Panc1 (cell line): ENCODE data around the gene DNMT3A. TPM values are rescaled to one million over a fixed set of nuclear protein-coding genes. Genes with fewer than 3 reads are reported as not detected.

ENCODE experiments used
- ATAC-seq: fragments of 200-7000 bp; cut with Tn5 transposase; 2 replicates; pipeline ENCODE4 v1.9.1; 2020; ENCODE audit warnings: mild to moderate bottlenecking, moderate library complexity
- BruUV-seq: library from RNA; stranded (reverse); fragments of 400-500 nt; replicated peaks from 2 replicates; lab custom pipeline; 2021; lab: Mats Ljungman, UMichigan
- CTCF ChIA-PET: fragments of 300-600 bp; sonication (Branson Sonifier 250); formaldehyde crosslinking; loops from one replicate; lab custom pipeline; 2022; ENCODE audit warnings: antibody characterized with exemption; lab: Charles Lee
- POLR2A ChIA-PET: fragments of 300-600 bp; sonication (Branson Sonifier 250); formaldehyde crosslinking; loops from one replicate; lab custom pipeline; 2022; ENCODE audit warnings: antibody characterized with exemption; lab: Charles Lee
- DNase-seq: peaks from one replicate; pipeline ENCODE4 v3.0.0-alpha.2; 2010; ENCODE audit warnings: low read depth, low spot score
- H3K27ac ChIP-seq: 2 replicates; pipeline ENCODE4 v1.5.1; 2011; ENCODE audit warnings: mild to moderate bottlenecking, low read length, inconsistent platforms
- H3K27me3 ChIP-seq: fragments of 200-500 bp; sonication (Bioruptor generic); 2 replicates; pipeline ENCODE4 v1.6.0; 2014; ENCODE audit warnings: low read length, inconsistent platforms; ENCODE audit not compliant: control insufficient read depth, insufficient read depth
- H3K36me3 ChIP-seq: fragments of 200-500 bp; sonication (Bioruptor generic); 2 replicates; pipeline ENCODE4 v1.5.1; 2014; ENCODE audit warnings: inconsistent platforms, mild to moderate bottlenecking, low read length, moderate library complexity; ENCODE audit not compliant: control insufficient read depth, insufficient read depth
- H3K4me1 ChIP-seq: 2 replicates; pipeline ENCODE4 v1.5.1; 2011; ENCODE audit warnings: inconsistent platforms, mild to moderate bottlenecking, low read length, moderate library complexity; ENCODE audit not compliant: control insufficient read depth, insufficient read depth
- H3K4me3 ChIP-seq, 2 experiments: 2 replicates each; pipeline ENCODE4 v1.5.1; 2011 to 2012; ENCODE audit warnings: low read depth in 2 of 2, low read length in 2 of 2, mild to moderate bottlenecking in 2 of 2, inconsistent platforms in 1 of 2, moderate library complexity in 1 of 2
- H3K9me3 ChIP-seq: fragments of 200-500 bp; sonication (Bioruptor generic); 2 replicates; pipeline ENCODE4 v1.5.1; 2014; ENCODE audit warnings: low read depth, mild to moderate bottlenecking, inconsistent platforms, low read length, moderate library complexity; ENCODE audit not compliant: control insufficient read depth, insufficient read depth
- POLR2AphosphoS5 ChIP-seq: IDR thresholded peaks from 2 replicates; pipeline ENCODE4 v1.6.1; 2012; ENCODE audit warnings: mild to moderate bottlenecking, low read depth, low read length, moderate library complexity
- SIN3A ChIP-seq: IDR thresholded peaks from 2 replicates; pipeline ENCODE4 v1.6.1; 2012; ENCODE audit warnings: low read depth, mild to moderate bottlenecking, low read length, moderate library complexity, borderline replicate concordance; ENCODE audit not compliant: insufficient read depth
- TCF7L2 ChIP-seq: IDR thresholded peaks from 2 replicates; pipeline ENCODE4 v1.6.1; 2011; ENCODE audit warnings: mild to moderate bottlenecking, low read depth, low read length, inconsistent platforms
- in situ Hi-C: cut with HindIII; loops from 2 replicates; pipeline ENCODE4 v1.10.0; 2016; ENCODE audit warnings: low sequenced_read_pairs, low pct_unique_long_range_greater_than_20kb
- intact Hi-C: fragments of 100-400 bp; cut with micrococcal nuclease; formaldehyde crosslinking; loops from one replicate; pipeline ENCODE4 v1.10.0; 2022; ENCODE audit not compliant: unreplicated experiment
- total RNA-seq: library from RNA; stranded (reverse); gene quantifications from one replicate; pipeline ENCODE4 v1.2.1, GENCODE V29; 2021; ENCODE audit not compliant: unreplicated experiment
- TF ChIP-seq, protein P1 (sequence below): fragments of 450-650 bp; IDR thresholded peaks from 2 replicates; pipeline ENCODE4 v1.5.1; 2017; ENCODE audit warnings: mild to moderate bottlenecking
- TF ChIP-seq, protein P2 (sequence below), 2 experiments: IDR thresholded peaks; 2 replicates each; pipeline ENCODE4 v1.6.1; 2011 to 2012; ENCODE audit warnings: low read depth in 2 of 2, control low read depth in 1 of 2, low read length in 1 of 2, mild to moderate bottlenecking in 1 of 2, moderate library complexity in 1 of 2; ENCODE audit not compliant: insufficient read depth in 1 of 2

Gene DNMT3A
- total RNA-seq, 1 experiment from 2014 or later = 29.3 TPM

DNA sequence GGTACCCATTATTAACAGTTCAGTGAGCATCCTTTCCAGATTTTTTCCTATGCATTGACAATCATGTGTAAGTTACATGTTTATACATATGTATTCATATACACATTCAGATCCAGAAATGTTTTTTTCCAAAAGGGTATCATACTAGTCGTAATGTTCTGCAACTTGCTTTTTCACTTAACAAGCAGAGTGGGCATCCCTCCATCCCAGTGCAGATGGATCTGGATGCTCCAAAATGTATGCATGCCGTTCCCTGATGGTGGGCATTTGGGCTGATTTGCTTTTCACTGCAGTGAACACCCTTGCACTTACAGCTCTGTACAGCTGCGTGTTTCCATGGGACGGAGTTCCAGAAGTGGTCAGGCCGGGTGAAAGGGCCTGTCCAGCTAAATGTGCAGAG lies 57.0 kb downstream of the DNMT3A start:
- TF ChIP-seq, protein P1, sequence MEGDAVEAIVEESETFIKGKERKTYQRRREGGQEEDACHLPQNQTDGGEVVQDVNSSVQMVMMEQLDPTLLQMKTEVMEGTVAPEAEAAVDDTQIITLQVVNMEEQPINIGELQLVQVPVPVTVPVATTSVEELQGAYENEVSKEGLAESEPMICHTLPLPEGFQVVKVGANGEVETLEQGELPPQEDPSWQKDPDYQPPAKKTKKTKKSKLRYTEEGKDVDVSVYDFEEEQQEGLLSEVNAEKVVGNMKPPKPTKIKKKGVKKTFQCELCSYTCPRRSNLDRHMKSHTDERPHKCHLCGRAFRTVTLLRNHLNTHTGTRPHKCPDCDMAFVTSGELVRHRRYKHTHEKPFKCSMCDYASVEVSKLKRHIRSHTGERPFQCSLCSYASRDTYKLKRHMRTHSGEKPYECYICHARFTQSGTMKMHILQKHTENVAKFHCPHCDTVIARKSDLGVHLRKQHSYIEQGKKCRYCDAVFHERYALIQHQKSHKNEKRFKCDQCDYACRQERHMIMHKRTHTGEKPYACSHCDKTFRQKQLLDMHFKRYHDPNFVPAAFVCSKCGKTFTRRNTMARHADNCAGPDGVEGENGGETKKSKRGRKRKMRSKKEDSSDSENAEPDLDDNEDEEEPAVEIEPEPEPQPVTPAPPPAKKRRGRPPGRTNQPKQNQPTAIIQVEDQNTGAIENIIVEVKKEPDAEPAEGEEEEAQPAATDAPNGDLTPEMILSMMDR = no peak
- no peak for TF ChIP-seq POLR2AphosphoS5
- TF ChIP-seq SIN3A = no peak
- no peak for TF ChIP-seq TCF7L2
- TF ChIP-seq, protein P2, sequence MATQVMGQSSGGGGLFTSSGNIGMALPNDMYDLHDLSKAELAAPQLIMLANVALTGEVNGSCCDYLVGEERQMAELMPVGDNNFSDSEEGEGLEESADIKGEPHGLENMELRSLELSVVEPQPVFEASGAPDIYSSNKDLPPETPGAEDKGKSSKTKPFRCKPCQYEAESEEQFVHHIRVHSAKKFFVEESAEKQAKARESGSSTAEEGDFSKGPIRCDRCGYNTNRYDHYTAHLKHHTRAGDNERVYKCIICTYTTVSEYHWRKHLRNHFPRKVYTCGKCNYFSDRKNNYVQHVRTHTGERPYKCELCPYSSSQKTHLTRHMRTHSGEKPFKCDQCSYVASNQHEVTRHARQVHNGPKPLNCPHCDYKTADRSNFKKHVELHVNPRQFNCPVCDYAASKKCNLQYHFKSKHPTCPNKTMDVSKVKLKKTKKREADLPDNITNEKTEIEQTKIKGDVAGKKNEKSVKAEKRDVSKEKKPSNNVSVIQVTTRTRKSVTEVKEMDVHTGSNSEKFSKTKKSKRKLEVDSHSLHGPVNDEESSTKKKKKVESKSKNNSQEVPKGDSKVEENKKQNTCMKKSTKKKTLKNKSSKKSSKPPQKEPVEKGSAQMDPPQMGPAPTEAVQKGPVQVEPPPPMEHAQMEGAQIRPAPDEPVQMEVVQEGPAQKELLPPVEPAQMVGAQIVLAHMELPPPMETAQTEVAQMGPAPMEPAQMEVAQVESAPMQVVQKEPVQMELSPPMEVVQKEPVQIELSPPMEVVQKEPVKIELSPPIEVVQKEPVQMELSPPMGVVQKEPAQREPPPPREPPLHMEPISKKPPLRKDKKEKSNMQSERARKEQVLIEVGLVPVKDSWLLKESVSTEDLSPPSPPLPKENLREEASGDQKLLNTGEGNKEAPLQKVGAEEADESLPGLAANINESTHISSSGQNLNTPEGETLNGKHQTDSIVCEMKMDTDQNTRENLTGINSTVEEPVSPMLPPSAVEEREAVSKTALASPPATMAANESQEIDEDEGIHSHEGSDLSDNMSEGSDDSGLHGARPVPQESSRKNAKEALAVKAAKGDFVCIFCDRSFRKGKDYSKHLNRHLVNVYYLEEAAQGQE (IDR thresholded peaks at IDR 0.05; ENCODE audit: insufficient read depth in 1 of 2, low read depth in 2 of 2, low read length in 1 of 2) = no peak
- CTCF ChIA-PET = interaction anchor here (0.6 kb wide), 1 partner anchor 72 kb away, joined by 4 read pairs; no protein-coding TSS in a partner anchor

DNA sequence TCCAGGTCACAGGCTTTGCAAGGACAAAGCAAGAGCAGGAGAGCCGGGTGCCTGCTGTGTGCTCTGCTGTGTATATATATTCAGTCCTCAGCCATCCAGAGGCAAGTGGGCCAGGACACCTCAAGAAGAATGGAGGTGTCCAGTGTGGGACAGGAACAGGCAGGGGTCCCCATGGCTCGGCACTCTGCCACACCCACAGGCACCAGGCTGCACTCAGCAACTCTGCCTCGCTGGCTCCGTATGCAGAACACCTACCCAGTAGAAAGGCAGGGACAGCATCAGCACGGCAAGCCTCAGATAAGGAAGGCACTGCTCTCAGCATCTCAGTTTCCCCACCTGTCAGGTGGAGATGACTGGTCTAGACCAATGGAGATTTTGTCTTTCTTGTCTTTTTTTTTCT lies 57.8 kb downstream of the DNMT3A start:
- no peaks in the 10 kb centered on the region for H3K9me3 ChIP-seq
- H3K27ac ChIP-seq = no peak overlapping the region
- no peaks in the 10 kb centered on the region for H3K4me1 ChIP-seq
- POLR2A ChIA-PET = no interaction called here
- DNase-seq (no peak), ATAC-seq (no peak)
- no peaks in the 10 kb centered on the region for H3K36me3 ChIP-seq
- BruUV-seq = no TSS peak
- no peaks in the 10 kb centered on the region for H3K27me3 ChIP-seq
- no peak for TF ChIP-seq TCF7L2
- TF ChIP-seq, protein P1 = no peak
- TF ChIP-seq, protein P2 (IDR thresholded peaks at IDR 0.05; ENCODE audit: insufficient read depth in 1 of 2, low read depth in 2 of 2, low read length in 1 of 2) = no peak
- TF ChIP-seq POLR2AphosphoS5 = no peak
- TF ChIP-seq SIN3A = no peak
- no peak overlapping the region for H3K4me3 ChIP-seq
- CTCF ChIA-PET = no interaction called here
- intact Hi-C loops (no loop called here), in situ Hi-C loops (no loop called here)

More for the DNA sequence above, 57.0 kb downstream of the DNMT3A start:
- Histone ChIP-seq H3K9me3 (no peaks in the 10 kb centered on the region), H3K36me3 (no peaks in the 10 kb centered on the region), H3K27me3 (no peaks in the 10 kb centered on the region), H3K27ac (no peak overlapping the region), H3K4me3 (no peak overlapping the region), H3K4me1 (no peaks in the 10 kb centered on the region)
- intact Hi-C loops (no loop called here), in situ Hi-C loops (no loop called here)
- DNase-seq (no peak), ATAC-seq (no peak)
- POLR2A ChIA-PET = no interaction called here
- BruUV-seq = no TSS peak
